Measurements from ENCODE around the gene HLTF.
"Not testable (repeated sequence)": the region's sequence is repeated elsewhere in the genome, so short reads cannot be mapped to it uniquely, and the experiment has no call there.

Gene HLTF

GRCh38 chr3:149086232-149086988 is at the start of gene HLTF:
Gene HLTF, minus strand, starts transcription at chr3:149086533. Its CDS starts 197 bp downstream, at chr3:149086336.
- DNase-seq (ENCODE audit: low read depth in 1 of 2, low spot score in 1 of 2): peak; percentile 75 to 84

GRCh38 chr3:149134575-149134974 is 48.2 kb upstream of the HLTF start:
- no peak for DNase-seq (ENCODE audit: low read depth in 1 of 2, low spot score in 1 of 2)

GRCh38 chr3:149131589-149131988 is 45.3 kb upstream of the HLTF start:
- DNase-seq (ENCODE audit: low read depth in 1 of 2, low spot score in 1 of 2): no peak

- peak; percentile 61 to 73 for DNase-seq (ENCODE audit: low read depth in 1 of 2, low spot score in 1 of 2)
Measured at GRCh38 chr3:149129326-149130205, 43.2 kb upstream of the HLTF start, which contains the start of gene HPS3. Gene HPS3, plus strand, starts transcription at chr3:149129638. Its CDS starts 86 bp downstream, at chr3:149129724.

- DNase-seq (ENCODE audit: low read depth in 1 of 2, low spot score in 1 of 2): no peak
Measured at GRCh38 chr3:149128821-149129220, 42.5 kb upstream of the HLTF start.

- no peak for DNase-seq (ENCODE audit: low read depth in 1 of 2, low spot score in 1 of 2)
Measured at GRCh38 chr3:149122721-149123578, 36.6 kb upstream of the HLTF start.

GRCh38 chr3:149120051-149120972 is 34.0 kb upstream of the HLTF start:
- DNase-seq (ENCODE audit: low read depth in 1 of 2, low spot score in 1 of 2): no peak

- no peak for DNase-seq (ENCODE audit: low read depth in 1 of 2, low spot score in 1 of 2)
Measured at GRCh38 chr3:149119466-149119865, 33.1 kb upstream of the HLTF start.

- no peak for DNase-seq (ENCODE audit: low read depth in 1 of 2, low spot score in 1 of 2)
Measured at GRCh38 chr3:149118724-149119123, 32.4 kb upstream of the HLTF start.

GRCh38 chr3:149115114-149115513 is 28.8 kb upstream of the HLTF start:
- DNase-seq (ENCODE audit: low read depth in 1 of 2, low spot score in 1 of 2): no peak

- no peak for DNase-seq (ENCODE audit: low read depth in 1 of 2, low spot score in 1 of 2)
Measured at GRCh38 chr3:149114458-149114857, 28.1 kb upstream of the HLTF start.

- DNase-seq (ENCODE audit: low read depth in 1 of 2, low spot score in 1 of 2): no peak
Measured at GRCh38 chr3:149104484-149104883, 18.2 kb upstream of the HLTF start.

GRCh38 chr3:149101641-149102040 is 15.3 kb upstream of the HLTF start:
- no peak for DNase-seq (ENCODE audit: low read depth in 1 of 2, low spot score in 1 of 2)

GRCh38 chr3:149101154-149101553 is 14.8 kb upstream of the HLTF start:
- no peak for DNase-seq (ENCODE audit: low read depth in 1 of 2, low spot score in 1 of 2)

GRCh38 chr3:149097987-149098386 is 11.7 kb upstream of the HLTF start:
- not testable (repeated sequence) for DNase-seq (ENCODE audit: low read depth in 1 of 2, low spot score in 1 of 2)

GRCh38 chr3:149095487-149095886 is 9.2 kb upstream of the HLTF start:
- no peak for DNase-seq (ENCODE audit: low read depth in 1 of 2, low spot score in 1 of 2)

- no peak for DNase-seq (ENCODE audit: low read depth in 1 of 2, low spot score in 1 of 2)
Measured at GRCh38 chr3:149091983-149092382, 5.7 kb upstream of the HLTF start.

- DNase-seq (ENCODE audit: low read depth in 1 of 2, low spot score in 1 of 2): no peak
Measured at GRCh38 chr3:149090907-149091306, 4.6 kb upstream of the HLTF start.

GRCh38 chr3:149090461-149090860 is 4.1 kb upstream of the HLTF start:
- DNase-seq (ENCODE audit: low read depth in 1 of 2, low spot score in 1 of 2): no peak

GRCh38 chr3:149089395-149089794 is 3.1 kb upstream of the HLTF start:
- DNase-seq (ENCODE audit: low read depth in 1 of 2, low spot score in 1 of 2): no peak

All from activated T-helper 1 cell treated with anti-CD3 and anti-CD28 coated beads, Interleukin-2, amount 50 U/mL, for 16 hours (primary cell).